GM12892 (cell line): ENCODE results near the gene ME3.

ENCODE experiments used
- POLR2A ChIP-seq: IDR thresholded peaks from 2 replicates; pipeline ENCODE4 v1.6.1; 2011; ENCODE audit warnings: low read depth, low read length, control low read depth
- POLR2AphosphoS5 ChIP-seq: IDR thresholded peaks from 2 replicates; pipeline ENCODE4 v1.6.1; 2011; ENCODE audit warnings: low read depth, low read length, control low read depth
- TAF1 ChIP-seq: IDR thresholded peaks from 2 replicates; pipeline ENCODE4 v1.6.1; 2011; ENCODE audit warnings: low read depth, mild to moderate bottlenecking, control low read depth, low read length, borderline replicate concordance

GRCh38 chr11:86482692-86483091 lies 189.7 kb downstream of the ME3 start:
- TF ChIP-seq POLR2AphosphoS5, result no peak
- no peak for TF ChIP-seq POLR2A
- TF ChIP-seq TAF1, result no peak
